Activated CD4-positive, alpha-beta T cell treated with anti-CD3 and anti-CD28 coated beads, Interleukin-2, amount 10 ng/mL, durations not matched to agents 7 days and 5 days (primary cell): ENCODE data around the gene ADAP2. TPM values are rescaled to one million over a fixed set of nuclear protein-coding genes. Genes with fewer than 3 reads are reported as not detected.
"Not testable (repeated sequence)": the region's sequence is repeated elsewhere in the genome, so short reads cannot be mapped to it uniquely, and the experiment has no call there.

Experiments used
- CTCF ChIA-PET: fragments of 350-600 bp; sonication (Branson Sonifier 250); formaldehyde crosslinking; loops from one replicate; lab custom pipeline; 2021; ENCODE audit warnings: antibody characterized with exemption; lab: Charles Lee
- POLR2A ChIA-PET: fragments of 350-600 bp; sonication (Branson Sonifier 250); formaldehyde crosslinking; loops from one replicate; lab custom pipeline; 2021; ENCODE audit warnings: antibody characterized with exemption; lab: Charles Lee
- DNase-seq: peaks from one replicate; pipeline ENCODE4 v3.0.0-alpha.2; 2020
- H3K27ac Mint-ChIP-seq: one replicate; pipeline ENCODE4 v1.8.0; 2021; ENCODE audit warnings: mild to moderate bottlenecking, moderate library complexity, mixed read lengths
- H3K27me3 Mint-ChIP-seq: one replicate; pipeline ENCODE4 v1.8.0; 2021; ENCODE audit warnings: mixed read lengths
- H3K36me3 Mint-ChIP-seq: one replicate; pipeline ENCODE4 v1.8.0; 2021; ENCODE audit warnings: low read depth, mixed read lengths
- H3K4me1 Mint-ChIP-seq: one replicate; pipeline ENCODE4 v1.8.0; 2021; ENCODE audit warnings: mixed read lengths
- H3K4me3 Mint-ChIP-seq: one replicate; pipeline ENCODE4 v1.8.0; 2021; ENCODE audit warnings: mild to moderate bottlenecking, moderate library complexity, mixed read lengths
- H3K9me3 Mint-ChIP-seq: one replicate; pipeline ENCODE4 v1.8.0; 2021; ENCODE audit warnings: mixed read lengths
- total RNA-seq, 2 experiments: library from RNA; stranded (reverse); gene quantifications; one replicate each; pipeline ENCODE4 v1.2.3, GENCODE V29; 2021

Gene ADAP2
- 1 to 10 TPM in 1 of 2 experiments, under 1 TPM in 1; 0.65 to 1.1 TPM for total RNA-seq

GRCh38 chr17:30921544-30922196 lies at the start of gene ADAP2:
Gene ADAP2 (plus strand): TSS chr17:30921945. CDS start chr17:30922015, 70 bp downstream.
- H3K4me1 Mint-ChIP-seq = peaks cover 8% of the 10 kb centered on the region
- no peaks in the 10 kb centered on the region for H3K9me3 Mint-ChIP-seq
- H3K36me3 Mint-ChIP-seq = no peaks in the 10 kb centered on the region
- POLR2A ChIA-PET = no interaction called here
- no peak for DNase-seq
- H3K4me3 Mint-ChIP-seq = peak within 1 kb of the TSS; percentile 58
- peaks cover 46% of the 10 kb centered on the region for H3K27me3 Mint-ChIP-seq
- CTCF ChIA-PET = interaction anchor here (1.2 kb wide), 1 partner anchor 11 kb away, joined by 4 read pairs; no protein-coding TSS in a partner anchor
- H3K27ac Mint-ChIP-seq = no peak within 1 kb of the TSS

GRCh38 chr17:30886187-30886586 lies 35.6 kb upstream of the ADAP2 start:
- no peaks in the 10 kb centered on the region for H3K4me1 Mint-ChIP-seq
- no peak overlapping the region for H3K27ac Mint-ChIP-seq
- ChIA-PET POLR2A (no interaction called here), CTCF (interaction anchor here (0.6 kb wide), 1 partner anchor 33 kb away, joined by 3 read pairs; no protein-coding TSS in a partner anchor)
- peaks cover 10% of the 10 kb centered on the region for H3K36me3 Mint-ChIP-seq
- no peaks in the 10 kb centered on the region for H3K27me3 Mint-ChIP-seq
- H3K4me3 Mint-ChIP-seq = no peak overlapping the region
- H3K9me3 Mint-ChIP-seq = no peaks in the 10 kb centered on the region
- no peak for DNase-seq

- DNase-seq = no peak
- Mint-ChIP-seq H3K9me3 (no peaks in the 10 kb centered on the region), H3K4me1 (no peaks in the 10 kb centered on the region), H3K4me3 (no peak overlapping the region), H3K27me3 (no peaks in the 10 kb centered on the region), H3K36me3 (peaks cover 19% of the 10 kb centered on the region), H3K27ac (no peak overlapping the region)
- POLR2A ChIA-PET = no interaction called here
- CTCF ChIA-PET = interaction anchor here (2.1 kb wide), 1 partner anchor 23 kb away, joined by 4 read pairs; no protein-coding TSS in a partner anchor
These were observed 27.5 kb upstream of the ADAP2 start for GRCh38 chr17:30894236-30894635.

GRCh38 chr17:30897311-30897710 lies 24.4 kb upstream of the ADAP2 start:
- Mint-ChIP-seq H3K36me3 (peaks cover 28% of the 10 kb centered on the region), H3K4me1 (peaks cover 7% of the 10 kb centered on the region), H3K27me3 (no peaks in the 10 kb centered on the region), H3K4me3 (no peak overlapping the region), H3K27ac (no peak overlapping the region), H3K9me3 (no peaks in the 10 kb centered on the region)
- ChIA-PET POLR2A (no interaction called here), CTCF (interaction anchor here (1.8 kb wide), 1 partner anchor 13 kb away, joined by 4 read pairs; no protein-coding TSS in a partner anchor)
- DNase-seq = no peak

DNA sequence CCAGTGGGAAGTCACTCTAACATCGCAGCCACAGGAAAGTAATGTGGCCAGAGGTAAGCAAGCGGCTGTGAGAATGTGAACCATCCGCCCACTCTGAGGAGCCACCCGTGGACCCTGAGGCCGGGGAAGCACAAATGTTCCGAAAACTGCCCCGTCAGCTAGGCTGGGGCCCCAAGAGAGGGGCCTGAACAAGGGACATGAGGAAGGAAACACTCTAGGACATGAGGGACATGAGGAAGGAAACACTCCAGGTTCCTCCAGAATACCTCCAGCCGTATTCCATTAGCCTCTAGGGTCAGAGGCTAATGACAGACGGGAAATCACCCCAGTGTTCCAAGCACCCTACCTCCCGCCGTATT lies 16.0 kb upstream of the ADAP2 start:
- no peaks in the 10 kb centered on the region for H3K27me3 Mint-ChIP-seq
- peak overlapping the region; percentile 93 for H3K27ac Mint-ChIP-seq
- no peaks in the 10 kb centered on the region for H3K9me3 Mint-ChIP-seq
- H3K4me3 Mint-ChIP-seq = peak overlapping the region; percentile 95
- peaks cover 14% of the 10 kb centered on the region for H3K36me3 Mint-ChIP-seq
- ChIA-PET POLR2A (no interaction called here), CTCF (interaction anchor here (0.6 kb wide), 1 partner anchor 438 kb away, joined by 4 read pairs; no protein-coding TSS in a partner anchor)
- peak; percentile 9 for DNase-seq
- H3K4me1 Mint-ChIP-seq = peaks cover 40% of the 10 kb centered on the region

DNA sequence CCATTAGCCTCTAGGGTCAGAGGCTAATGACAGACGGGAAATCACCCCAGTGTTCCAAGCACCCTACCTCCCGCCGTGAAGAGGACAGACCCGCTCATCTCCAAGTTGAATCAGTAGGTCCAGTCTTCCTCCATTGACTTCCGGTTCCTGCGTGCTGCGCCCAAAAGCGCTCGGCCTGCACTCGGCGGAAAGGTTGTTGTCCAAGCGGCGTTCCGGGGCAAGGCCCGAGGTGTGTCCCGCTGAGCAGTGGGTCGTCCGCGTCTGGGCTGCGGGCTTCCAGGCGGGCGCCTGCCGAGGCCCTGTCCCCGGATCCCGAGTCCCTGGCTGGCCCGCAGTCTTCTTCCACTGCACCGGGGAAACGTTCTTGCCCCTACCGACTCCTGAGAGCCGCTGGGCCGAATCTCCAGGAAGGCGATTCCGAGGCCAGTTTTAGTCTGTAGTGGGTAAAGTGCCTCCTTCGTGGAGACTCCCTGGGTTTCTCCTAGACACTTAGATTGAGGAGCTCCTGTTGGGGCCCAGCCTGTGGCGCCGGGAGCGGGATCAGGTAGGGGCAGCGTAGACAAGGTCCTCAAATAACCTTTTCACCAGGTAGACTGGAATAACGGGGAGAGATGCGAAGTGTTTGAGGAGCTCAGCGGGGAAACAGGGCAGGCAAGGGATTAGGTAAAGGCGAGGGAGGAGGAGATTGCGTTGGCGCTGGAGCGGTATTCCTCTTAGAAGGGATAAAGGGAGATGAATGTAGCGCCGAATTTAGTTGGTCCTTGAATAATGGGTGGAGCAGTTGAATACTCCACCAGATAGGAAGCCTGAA lies 15.4 kb upstream of the ADAP2 start, which contains the start of gene TEFM:
Gene TEFM (minus strand): TSS at position 138 of the 811 bp plus-strand sequence. CDS start 40 bp downstream, at position 98.
- ChIA-PET CTCF (interaction anchor here (0.9 to 1.6 kb wide), 2 partner anchors 11 to 324 kb away, joined by 3 to 4 read pairs; no protein-coding TSS in a partner anchor), POLR2A (interaction anchor here (0.6 kb wide), 1 partner anchor 1758 kb away, joined by 3 read pairs; no protein-coding TSS in a partner anchor)
- Mint-ChIP-seq H3K4me3 (peak within 1 kb of the TSS; percentile 95), H3K9me3 (no peaks in the 10 kb centered on the region), H3K27me3 (no peaks in the 10 kb centered on the region), H3K36me3 (peaks cover 14% of the 10 kb centered on the region), H3K27ac (peak within 1 kb of the TSS; percentile 93), H3K4me1 (peaks cover 40% of the 10 kb centered on the region)
- DNase-seq = peak; percentile 90

GRCh38 chr17:30908717-30909420 lies 12.9 kb upstream of the ADAP2 start:
- CTCF ChIA-PET = no interaction called here

DNA sequence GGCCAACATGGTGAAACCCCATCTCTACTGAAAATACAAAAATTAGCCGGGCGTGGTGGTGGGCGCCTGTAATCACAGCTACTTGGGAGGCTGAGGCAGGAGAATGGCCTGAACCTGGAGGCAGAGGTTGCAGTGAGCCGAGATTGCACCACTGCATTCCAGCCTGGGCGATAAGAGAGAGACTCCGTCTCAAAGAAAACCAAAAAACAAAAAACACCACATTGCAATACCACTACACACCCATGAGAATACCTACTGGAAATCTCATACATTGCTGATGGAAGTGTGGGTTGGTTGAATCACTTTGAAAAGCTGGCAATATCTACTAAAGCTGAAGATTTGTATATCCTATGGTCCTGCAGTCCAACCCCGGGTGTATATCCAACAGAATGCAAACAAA lies 11.6 kb upstream of the ADAP2 start:
- not testable (repeated sequence) for H3K9me3 Mint-ChIP-seq, H3K36me3 Mint-ChIP-seq, H3K27ac Mint-ChIP-seq, H3K4me3 Mint-ChIP-seq, DNase-seq, H3K27me3 Mint-ChIP-seq
- ChIA-PET CTCF (interaction anchor here (1.2 to 1.7 kb wide), 2 partner anchors 12 kb away, joined by 4 read pairs; partner anchors contain the start of gene ADAP2), POLR2A (interaction anchor here (0.6 kb wide), 1 partner anchor 101 kb away, joined by 4 read pairs; no protein-coding TSS in a partner anchor)
- H3K4me1 Mint-ChIP-seq = peaks cover 19% of the 10 kb centered on the region

More at GRCh38 chr17:30908717-30909420, 12.9 kb upstream of the ADAP2 start:
- H3K27me3 Mint-ChIP-seq = no peaks in the 10 kb centered on the region
- H3K4me3 Mint-ChIP-seq = no peak overlapping the region
- peaks cover 27% of the 10 kb centered on the region for H3K4me1 Mint-ChIP-seq
- H3K27ac Mint-ChIP-seq = no peak overlapping the region
- POLR2A ChIA-PET = no interaction called here
- no peaks in the 10 kb centered on the region for H3K9me3 Mint-ChIP-seq
- DNase-seq = no peak
- peaks cover 5% of the 10 kb centered on the region for H3K36me3 Mint-ChIP-seq

DNA sequence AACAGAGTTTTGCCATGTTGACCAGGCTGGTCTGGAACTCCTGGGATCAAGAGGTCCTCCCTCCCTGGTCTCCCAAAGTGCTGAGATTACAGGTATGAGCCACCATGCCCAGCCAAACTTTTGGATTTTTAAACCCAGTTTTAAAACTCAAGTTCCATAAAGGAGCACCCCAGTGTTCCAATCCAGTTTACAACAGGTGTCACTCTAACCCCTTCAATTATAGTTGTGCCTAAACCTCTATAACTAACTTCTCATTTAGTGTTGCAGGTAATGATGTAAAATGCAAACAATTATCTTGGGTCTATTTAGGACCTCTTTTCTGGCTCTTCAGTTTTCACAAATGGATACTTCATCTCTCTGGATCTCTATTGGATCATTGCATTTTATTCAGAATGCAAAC lies 7.8 kb upstream of the ADAP2 start:
- Mint-ChIP-seq H3K4me1 (peaks cover 2% of the 10 kb centered on the region), H3K9me3 (no peaks in the 10 kb centered on the region), H3K27me3 (peaks cover 4% of the 10 kb centered on the region), H3K4me3 (no peak overlapping the region), H3K36me3 (no peaks in the 10 kb centered on the region), H3K27ac (no peak overlapping the region)
- DNase-seq = no peak
- ChIA-PET CTCF (no interaction called here), POLR2A (no interaction called here)

DNA sequence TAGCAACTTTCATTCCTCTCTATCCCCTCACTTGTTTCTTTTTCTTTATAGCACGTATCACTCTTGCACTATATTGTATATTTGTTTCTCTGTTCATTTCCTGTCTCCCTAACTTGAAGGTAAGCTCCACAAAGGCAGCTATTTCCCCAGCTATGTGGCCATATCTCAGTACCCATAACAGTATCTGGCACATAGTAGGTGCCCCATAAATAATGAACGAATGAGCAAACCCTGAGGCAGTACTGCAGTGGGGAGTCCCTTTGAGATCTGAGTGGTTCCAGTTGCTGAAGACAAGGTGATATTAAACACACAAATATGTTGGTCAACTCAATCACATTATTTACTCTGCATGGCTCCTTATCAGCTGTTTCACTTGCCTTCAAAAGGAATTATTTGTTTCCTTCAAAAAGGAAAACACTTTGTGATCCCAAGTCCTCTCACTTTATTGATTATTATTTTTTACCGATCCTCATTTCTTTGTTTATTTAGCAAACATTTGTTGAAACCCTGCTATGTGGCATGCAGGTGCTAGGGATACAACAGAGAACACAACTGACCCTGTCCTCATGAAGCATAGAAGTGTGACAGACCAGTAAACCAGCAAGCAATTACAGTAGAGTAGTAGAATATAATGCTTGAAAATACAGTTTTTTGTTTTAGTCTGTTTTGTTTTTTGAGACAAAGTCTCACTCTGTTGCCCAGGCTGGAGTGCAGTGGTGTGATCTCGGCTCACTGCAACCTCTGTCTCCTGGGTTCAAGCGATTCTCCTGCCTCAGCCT lies 5.7 kb upstream of the ADAP2 start:
- Mint-ChIP-seq H3K9me3 (no peaks in the 10 kb centered on the region), H3K36me3 (no peaks in the 10 kb centered on the region), H3K27ac (no peak overlapping the region), H3K4me1 (no peaks in the 10 kb centered on the region), H3K4me3 (no peak overlapping the region), H3K27me3 (peaks cover 14% of the 10 kb centered on the region)
- POLR2A ChIA-PET = interaction anchor here (0.6 kb wide), 1 partner anchor 19 kb away, joined by 4 read pairs; no protein-coding TSS in a partner anchor
- CTCF ChIA-PET = interaction anchor here (1.0 kb wide), 1 partner anchor 15 kb away, joined by 5 read pairs; no protein-coding TSS in a partner anchor
- DNase-seq = no peak

DNA sequence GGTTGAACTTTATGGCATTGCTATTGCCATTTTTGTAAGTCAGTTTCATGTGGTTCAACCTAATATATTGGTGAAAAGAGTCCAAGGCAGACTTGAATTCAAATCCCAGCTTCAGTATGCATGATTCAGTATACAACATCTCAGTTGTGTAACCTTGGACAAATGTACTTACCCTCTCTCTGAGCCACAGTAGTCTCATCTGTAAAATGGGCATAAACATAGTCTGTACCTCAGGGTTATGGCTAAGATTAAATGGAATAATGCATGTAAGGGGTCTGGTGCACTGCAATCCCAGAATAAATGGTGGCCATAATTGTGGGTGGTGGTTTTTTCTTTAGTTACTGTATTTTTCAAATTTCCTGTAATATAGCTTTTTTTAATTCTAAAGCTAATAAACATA lies 4.7 kb upstream of the ADAP2 start:
- no peak overlapping the region for H3K4me3 Mint-ChIP-seq
- H3K27ac Mint-ChIP-seq = no peak overlapping the region
- H3K9me3 Mint-ChIP-seq = no peaks in the 10 kb centered on the region
- peaks cover 20% of the 10 kb centered on the region for H3K27me3 Mint-ChIP-seq
- ChIA-PET POLR2A (no interaction called here), CTCF (interaction anchor here (0.7 to 1.2 kb wide), 2 partner anchors 10 to 23 kb away, joined by 4 read pairs; partner anchors contain the start of gene TEFM)
- H3K36me3 Mint-ChIP-seq = no peaks in the 10 kb centered on the region
- no peak for DNase-seq
- H3K4me1 Mint-ChIP-seq = peaks cover 3% of the 10 kb centered on the region
